GM12874 (cell line): Measurements from ENCODE around the gene GPR141.

ENCODE experiments used
- TF ChIP-seq, protein P1 (sequence below): IDR thresholded peaks from 2 replicates; pipeline ENCODE4 v1.5.1; 2011; ENCODE audit warnings: low read depth, mild to moderate bottlenecking, control low read depth, low read length, moderate library complexity; ENCODE audit not compliant: insufficient read depth

Gene GPR141

GRCh38 chr7:37769726-37770125 lies 86.2 kb downstream of the GPR141 start:
- TF ChIP-seq, protein P1, sequence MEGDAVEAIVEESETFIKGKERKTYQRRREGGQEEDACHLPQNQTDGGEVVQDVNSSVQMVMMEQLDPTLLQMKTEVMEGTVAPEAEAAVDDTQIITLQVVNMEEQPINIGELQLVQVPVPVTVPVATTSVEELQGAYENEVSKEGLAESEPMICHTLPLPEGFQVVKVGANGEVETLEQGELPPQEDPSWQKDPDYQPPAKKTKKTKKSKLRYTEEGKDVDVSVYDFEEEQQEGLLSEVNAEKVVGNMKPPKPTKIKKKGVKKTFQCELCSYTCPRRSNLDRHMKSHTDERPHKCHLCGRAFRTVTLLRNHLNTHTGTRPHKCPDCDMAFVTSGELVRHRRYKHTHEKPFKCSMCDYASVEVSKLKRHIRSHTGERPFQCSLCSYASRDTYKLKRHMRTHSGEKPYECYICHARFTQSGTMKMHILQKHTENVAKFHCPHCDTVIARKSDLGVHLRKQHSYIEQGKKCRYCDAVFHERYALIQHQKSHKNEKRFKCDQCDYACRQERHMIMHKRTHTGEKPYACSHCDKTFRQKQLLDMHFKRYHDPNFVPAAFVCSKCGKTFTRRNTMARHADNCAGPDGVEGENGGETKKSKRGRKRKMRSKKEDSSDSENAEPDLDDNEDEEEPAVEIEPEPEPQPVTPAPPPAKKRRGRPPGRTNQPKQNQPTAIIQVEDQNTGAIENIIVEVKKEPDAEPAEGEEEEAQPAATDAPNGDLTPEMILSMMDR, result no peak

DNA sequence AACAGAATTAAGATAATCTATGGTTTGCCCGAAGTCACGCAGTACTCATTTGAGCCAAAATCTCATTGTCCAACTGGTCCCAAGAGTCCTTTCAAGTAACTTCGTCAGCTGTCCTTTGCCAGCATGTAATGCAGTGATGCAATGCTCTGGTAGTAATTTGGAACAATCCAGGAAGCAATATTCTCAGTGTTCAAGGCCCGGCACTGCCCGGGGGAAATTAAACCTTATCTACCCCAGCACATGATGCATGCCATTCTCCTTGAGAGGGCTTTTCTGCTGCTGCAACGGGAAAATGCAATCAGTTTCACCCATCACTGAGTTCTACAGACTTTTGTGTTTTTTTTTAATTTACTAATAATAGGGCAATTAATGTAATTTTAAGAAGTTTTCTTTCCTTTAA lies 87.3 kb downstream of the GPR141 start:
- TF ChIP-seq, protein P1, result no peak

DNA sequence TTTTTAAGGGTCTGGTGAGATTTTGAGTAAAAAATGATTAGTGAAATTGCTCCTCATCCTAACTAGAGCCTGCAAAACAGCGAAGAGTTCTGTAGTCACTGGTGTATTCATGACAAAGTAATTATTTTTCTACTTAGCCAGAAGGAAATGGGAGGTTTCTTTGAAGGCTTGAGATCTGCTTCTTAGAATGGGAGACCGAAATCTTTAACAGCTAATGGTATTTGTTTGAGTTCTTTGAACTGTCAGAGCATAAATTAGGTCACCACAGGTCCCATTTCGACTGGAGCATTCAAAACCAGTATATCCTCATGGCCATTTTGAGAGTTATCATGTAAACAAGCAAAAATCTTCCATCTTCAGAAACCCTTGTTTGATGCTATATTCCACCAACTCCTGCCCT lies 87.8 kb downstream of the GPR141 start:
- TF ChIP-seq, protein P1, result no peak

- TF ChIP-seq, protein P1, result no peak
These were observed 88.2 kb downstream of the GPR141 start for GRCh38 chr7:37771801-37772200.

DNA sequence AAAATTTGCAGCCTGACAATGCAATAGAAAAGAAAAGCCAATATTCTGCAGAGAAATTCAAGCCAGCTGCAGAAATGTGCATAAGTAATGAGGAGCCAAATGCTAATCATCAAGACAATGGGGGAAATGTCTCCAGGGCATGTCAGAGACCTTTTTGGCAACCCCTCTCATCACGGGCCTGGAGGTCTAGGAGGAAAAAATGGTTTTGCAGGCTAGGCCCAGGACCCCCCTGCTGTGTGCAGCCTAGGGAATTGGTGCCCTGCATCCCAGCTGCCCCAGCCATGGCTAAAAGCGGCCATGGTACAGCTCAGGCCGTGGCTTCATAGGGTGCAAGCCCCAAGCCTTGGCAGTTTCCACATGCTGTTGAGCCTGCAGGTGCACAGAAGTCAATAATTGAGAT lies 92.4 kb downstream of the GPR141 start:
- TF ChIP-seq, protein P1, result no peak

GRCh38 chr7:37781156-37781555 lies 97.6 kb downstream of the GPR141 start:
- TF ChIP-seq, protein P1, result no peak

GRCh38 chr7:37782166-37782565 lies 98.6 kb downstream of the GPR141 start:
- TF ChIP-seq, protein P1, result no peak

GRCh38 chr7:37784015-37784414 lies 100.4 kb downstream of the GPR141 start:
- TF ChIP-seq, protein P1, result no peak
